GM12878 (cell line): Measurements from ENCODE around the gene HRCT1.

Source experiments
- TAF1 ChIP-seq: IDR thresholded peaks from 2 replicates; pipeline ENCODE4 v1.6.1; 2011; ENCODE audit warnings: mild to moderate bottlenecking, low read depth, low read length, borderline replicate concordance
- TF ChIP-seq, protein P1 (sequence below), 3 experiments: IDR thresholded peaks in 2 of 3; conservative IDR thresholded peaks in 1 of 3; 2 replicates each; pipeline ENCODE4 v1.5.1; 2011; ENCODE audit warnings: low read depth in 3 of 3, low read length in 3 of 3, mild to moderate bottlenecking in 3 of 3, control low read depth in 2 of 3, moderate library complexity in 2 of 3, inconsistent platforms in 1 of 3, mixed read lengths in 1 of 3; ENCODE audit not compliant: control insufficient read depth in 2 of 3, insufficient read depth in 1 of 3; ENCODE audit errors: extremely low read depth in 1 of 3

DNA sequence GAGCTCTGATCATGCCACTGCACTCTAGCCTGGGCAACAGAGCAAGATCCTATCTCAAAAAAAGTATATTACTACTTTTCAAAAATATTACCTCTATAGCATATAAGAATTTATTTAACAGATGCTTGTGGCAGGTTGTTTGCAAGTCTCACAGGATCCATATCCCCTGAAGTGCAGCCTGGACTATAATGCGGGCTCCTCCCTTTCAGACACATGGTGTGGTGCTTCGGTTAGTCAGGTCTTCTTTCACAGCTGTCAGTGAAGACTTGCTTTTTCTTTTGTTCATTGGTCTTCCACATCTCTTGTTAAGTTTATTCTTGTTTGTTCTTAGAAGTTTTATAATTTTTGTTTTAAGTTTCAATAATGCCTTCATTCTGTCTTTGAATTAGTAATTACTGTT, 9.4 kb upstream of the HRCT1 start:
- no peak for TF ChIP-seq TAF1
- TF ChIP-seq, protein P1, sequence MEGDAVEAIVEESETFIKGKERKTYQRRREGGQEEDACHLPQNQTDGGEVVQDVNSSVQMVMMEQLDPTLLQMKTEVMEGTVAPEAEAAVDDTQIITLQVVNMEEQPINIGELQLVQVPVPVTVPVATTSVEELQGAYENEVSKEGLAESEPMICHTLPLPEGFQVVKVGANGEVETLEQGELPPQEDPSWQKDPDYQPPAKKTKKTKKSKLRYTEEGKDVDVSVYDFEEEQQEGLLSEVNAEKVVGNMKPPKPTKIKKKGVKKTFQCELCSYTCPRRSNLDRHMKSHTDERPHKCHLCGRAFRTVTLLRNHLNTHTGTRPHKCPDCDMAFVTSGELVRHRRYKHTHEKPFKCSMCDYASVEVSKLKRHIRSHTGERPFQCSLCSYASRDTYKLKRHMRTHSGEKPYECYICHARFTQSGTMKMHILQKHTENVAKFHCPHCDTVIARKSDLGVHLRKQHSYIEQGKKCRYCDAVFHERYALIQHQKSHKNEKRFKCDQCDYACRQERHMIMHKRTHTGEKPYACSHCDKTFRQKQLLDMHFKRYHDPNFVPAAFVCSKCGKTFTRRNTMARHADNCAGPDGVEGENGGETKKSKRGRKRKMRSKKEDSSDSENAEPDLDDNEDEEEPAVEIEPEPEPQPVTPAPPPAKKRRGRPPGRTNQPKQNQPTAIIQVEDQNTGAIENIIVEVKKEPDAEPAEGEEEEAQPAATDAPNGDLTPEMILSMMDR (IDR thresholded peaks at IDR 0.05 in 2 of 3, conservative IDR thresholded peaks at IDR 0.05 in 1 of 3; ENCODE audit: control insufficient read depth in 2 of 3, extremely low read depth in 1 of 3, insufficient read depth in 1 of 3, low read depth in 3 of 3, low read length in 3 of 3): no peak
